HCT116 (cell line): ENCODE data around the gene NLN. TPM values are rescaled to one million over a fixed set of nuclear protein-coding genes. Genes with fewer than 3 reads are reported as not detected.
A peak's percentile ranks its signal among the peaks of the same experiment; 100 is the strongest.

Source experiments
- ATAC-seq: fragments of 200-7000 bp; cut with Tn5 transposase; 2 replicates; pipeline ENCODE4 v1.9.1; 2020; ENCODE audit warnings: mild to moderate bottlenecking, moderate library complexity
- BruUV-seq: library from RNA; stranded (reverse); fragments of 400-500 nt; replicated peaks from 2 replicates; lab custom pipeline; 2021; lab: Mats Ljungman, UMichigan
- CTCF ChIA-PET: fragments of 300-600 bp; sonication (Branson Sonifier 250); formaldehyde crosslinking; loops from one replicate; lab custom pipeline; 2021; ENCODE audit warnings: antibody characterized with exemption; lab: Charles Lee
- POLR2A ChIA-PET: fragments of 300-600, 350-600 bp; sonication (Branson Sonifier 250); formaldehyde crosslinking; loops from one replicate; lab custom pipeline; 2021; ENCODE audit warnings: antibody characterized with exemption; lab: Charles Lee
- RAD21 ChIA-PET, 2 experiments: fragments of 300-600 bp; sonication (Branson Sonifier 250); formaldehyde crosslinking; loops; one replicate each; lab custom pipeline; 2023; ENCODE audit warnings: low total read pairs in 2 of 2; ENCODE audit not compliant: uncharacterized antibody in 2 of 2, unreplicated experiment in 2 of 2, low non-redundant PET in 1 of 2; lab: Charles Lee
- DNase-seq: peaks from one replicate; pipeline ENCODE4 v3.0.0-alpha.2; 2010; ENCODE audit warnings: low read depth, low spot score
- H2AFZ ChIP-seq: fragments of 200-600 bp; shearing (Covaris generic), sonication (generic); 2 replicates; pipeline ENCODE4 v1.6.1; 2017; ENCODE audit warnings: low read depth, mixed run types, mixed read lengths, antibody characterized with exemption, low read length; ENCODE audit not compliant: poor library complexity, severe bottlenecking
- H3K27ac ChIP-seq: 2 replicates; pipeline ENCODE4 v1.5.1; 2012; ENCODE audit warnings: low read depth, low read length
- H3K27me3 ChIP-seq: fragments of 200-600 bp; sonication (generic); 2 replicates; pipeline ENCODE4 v1.6.1; 2016; ENCODE audit warnings: mixed run types, low read length, mixed read lengths; ENCODE audit not compliant: insufficient read depth
- H3K36me3 ChIP-seq, 2 experiments: fragments of 200-500 bp in 1 of 2; fragments of 200-600 bp in 1 of 2; sonication (Bioruptor generic) in 1 of 2; sonication (generic) in 1 of 2; 2 replicates each; pipeline versions ENCODE4 v1.5.1 to v1.6.1; 2014 to 2016; ENCODE audit warnings: low read length in 2 of 2, inconsistent platforms in 1 of 2, mixed read lengths in 1 of 2, mixed run types in 1 of 2; ENCODE audit not compliant: insufficient read depth in 2 of 2, control insufficient read depth in 1 of 2
- H3K4me1 ChIP-seq, 2 experiments: fragments of 200-600 bp in 1 of 2; sonication (generic) in 1 of 2; 2 replicates each; pipeline versions ENCODE4 v1.5.1 to v1.6.1; 2012 to 2017; ENCODE audit warnings: low read length in 2 of 2, inconsistent platforms in 1 of 2, mild to moderate bottlenecking in 1 of 2, mixed read lengths in 1 of 2, mixed run types in 1 of 2, moderate library complexity in 1 of 2; ENCODE audit not compliant: insufficient read depth in 2 of 2, control insufficient read depth in 1 of 2
- H3K4me2 ChIP-seq: fragments of 200-600 bp; sonication (generic); 2 replicates; pipeline ENCODE4 v1.6.1; 2017; ENCODE audit warnings: mixed run types, low read length, mixed read lengths
- H3K4me3 ChIP-seq, 2 experiments: fragments of 200-600 bp in 1 of 2; sonication (generic) in 1 of 2; replicated peaks in 1 of 2; 2 replicates each; pipeline ENCODE4 v1.5.1; 2011 to 2016; ENCODE audit warnings: low read length in 2 of 2, control low read depth in 1 of 2, low read depth in 1 of 2, mild to moderate bottlenecking in 1 of 2, mixed read lengths in 1 of 2, mixed run types in 1 of 2
- H3K79me2 ChIP-seq: fragments of 200-600 bp; sonication (generic); 2 replicates; pipeline ENCODE4 v1.6.1; 2017; ENCODE audit warnings: mild to moderate bottlenecking, mixed run types, low read length, moderate library complexity, mixed read lengths; ENCODE audit not compliant: insufficient read depth
- H3K9ac ChIP-seq: fragments of 200-600 bp; sonication (generic); 2 replicates; pipeline ENCODE4 v1.6.1; 2016; ENCODE audit warnings: low read length, mixed read lengths
- H3K9me2 ChIP-seq: fragments of 200-600 bp; sonication (generic), shearing (Covaris generic); 2 replicates; pipeline ENCODE4 v1.6.1; 2017; ENCODE audit warnings: mixed run types, mild to moderate bottlenecking, moderate library complexity; ENCODE audit not compliant: insufficient read depth
- H3K9me3 ChIP-seq, 2 experiments: fragments of 200-500 bp in 1 of 2; fragments of 200-600 bp in 1 of 2; sonication (Bioruptor generic) in 1 of 2; sonication (generic) in 1 of 2; 2 replicates each; pipeline ENCODE4 v1.6.1; 2014 to 2017; ENCODE audit warnings: low read length in 2 of 2, mixed read lengths in 2 of 2, inconsistent platforms in 1 of 2, low read depth in 1 of 2, mild to moderate bottlenecking in 1 of 2, mixed run types in 1 of 2, moderate library complexity in 1 of 2; ENCODE audit not compliant: control insufficient read depth in 1 of 2, insufficient read depth in 1 of 2
- H4K20me1 ChIP-seq: fragments of 200-600 bp; sonication (generic), shearing (Covaris generic); 2 replicates; pipeline ENCODE4 v1.6.1; 2017; ENCODE audit warnings: mixed run types, mild to moderate bottlenecking, moderate library complexity; ENCODE audit not compliant: insufficient read depth
- CBX3 ChIP-seq: IDR thresholded peaks from 2 replicates; pipeline ENCODE4 v1.6.1; 2012; ENCODE audit warnings: low read depth
- CEBPB ChIP-seq: IDR thresholded peaks from 2 replicates; pipeline ENCODE4 v1.6.1; 2012; ENCODE audit warnings: low read depth
- ELF1 ChIP-seq: IDR thresholded peaks from 2 replicates; pipeline ENCODE4 v1.6.1; 2012; ENCODE audit warnings: low read depth, borderline replicate concordance
- EZH2 ChIP-seq: fragments of 200-600 bp; sonication (generic); IDR thresholded peaks from 2 replicates; pipeline ENCODE4 v1.6.1; 2017; ENCODE audit warnings: antibody characterized with exemption, mixed run types
- EZH2phosphoT487 ChIP-seq: fragments of 200-600 bp; IDR thresholded peaks from 2 replicates; pipeline ENCODE4 v1.6.1; 2018; ENCODE audit warnings: antibody characterized with exemption, borderline replicate concordance
- FOSL1 ChIP-seq: IDR thresholded peaks from 2 replicates; pipeline ENCODE4 v1.6.1; 2012; ENCODE audit warnings: low read depth
- POLR2A ChIP-seq: IDR thresholded peaks from 2 replicates; pipeline ENCODE4 v1.7.0; 2011; ENCODE audit warnings: borderline replicate concordance; ENCODE audit not compliant: insufficient read depth, insufficient read length; ENCODE audit errors: extremely low read depth
- POLR2AphosphoS5 ChIP-seq: IDR thresholded peaks from 2 replicates; pipeline ENCODE4 v1.6.1; 2011; ENCODE audit warnings: mild to moderate bottlenecking, low read depth, low read length, moderate library complexity
- RAD21 ChIP-seq: IDR thresholded peaks from 2 replicates; pipeline ENCODE4 v1.6.1; 2012; ENCODE audit warnings: low read depth, mild to moderate bottlenecking
- SIN3A ChIP-seq: IDR thresholded peaks from 2 replicates; pipeline ENCODE4 v1.6.1; 2012; ENCODE audit warnings: low read depth
- ZFX ChIP-seq: fragments of 450-650 bp; IDR thresholded peaks from 2 replicates; pipeline ENCODE4 v1.6.1; 2017
- ZNF274 ChIP-seq: fragments of 200-500 bp; sonication (Bioruptor generic); IDR thresholded peaks from 2 replicates; pipeline ENCODE4 v1.6.1; 2014; ENCODE audit warnings: mild to moderate bottlenecking, low read depth, low read length, inconsistent platforms
- intact Hi-C: fragments of 100-400 bp; cut with micrococcal nuclease; formaldehyde crosslinking; loops from 2 replicates; pipeline ENCODE4 v1.10.0; 2022
- total RNA-seq: library from RNA; stranded (reverse); gene quantifications from one replicate; pipeline ENCODE4 v1.2.1, GENCODE V29; 2021; ENCODE audit not compliant: unreplicated experiment
- TF ChIP-seq, protein P1 (sequence below): IDR thresholded peaks from 2 replicates; pipeline ENCODE4 v1.6.1; 2012

NLN gene
- total RNA-seq, 1 experiment from 2014 or later = 67.6 TPM

DNA sequence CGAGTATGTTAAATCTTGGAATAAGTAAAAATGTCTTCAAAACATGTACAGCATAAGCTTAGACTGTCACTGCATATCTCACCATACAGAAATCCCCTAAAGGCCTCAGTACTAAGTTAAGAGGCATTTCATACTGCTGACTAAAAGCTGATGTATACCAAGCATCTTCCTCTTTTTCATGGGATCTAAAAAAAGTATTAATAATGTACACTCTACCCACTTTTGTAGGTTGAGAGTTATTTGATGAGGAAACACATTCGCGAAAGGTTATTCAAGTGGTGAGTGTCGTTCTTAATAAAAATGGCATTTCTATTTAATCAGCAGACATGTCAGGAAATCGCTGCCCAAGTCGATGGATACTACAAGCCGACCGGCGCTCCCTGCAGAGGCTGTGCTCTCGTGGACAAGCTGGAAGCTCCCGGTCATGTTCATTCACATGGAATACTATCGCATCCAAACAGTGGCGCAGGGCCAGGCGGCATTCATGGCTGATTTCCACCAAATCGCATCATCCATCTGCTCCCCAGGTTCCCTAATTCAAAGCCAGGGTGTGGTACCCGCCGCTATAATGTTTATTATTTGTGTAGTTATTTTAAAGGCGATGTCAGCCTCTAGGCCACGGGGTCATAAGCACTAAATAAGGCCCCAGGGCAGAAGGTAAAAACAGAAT is 820 bp upstream of the NLN start:
- no peaks in the 10 kb centered on the region for H3K9me3 ChIP-seq
- peak overlapping the region; percentile 86 for H3K4me2 ChIP-seq
- H3K9me2 ChIP-seq = no peaks in the 10 kb centered on the region
- H3K27ac ChIP-seq = peak overlapping the region; percentile 65; the same call in 1 of the 2 replicates
- RAD21 ChIA-PET = no interaction called here
- no peaks in the 10 kb centered on the region for H4K20me1 ChIP-seq
- DNase-seq = no peak
- peak overlapping the region; percentile 83 to 91 for H3K4me3 ChIP-seq
- H3K79me2 ChIP-seq = peaks cover 36% of the 10 kb centered on the region
- peaks cover 5 to 22% of the 10 kb centered on the region in 2 experiments; a peak in 3 of 4 replicates for H3K4me1 ChIP-seq
- H3K36me3 ChIP-seq = peaks cover 0 to 2% of the 10 kb centered on the region in 2 experiments; a peak in 1 of 4 replicates
- no peak for TF ChIP-seq POLR2AphosphoS5
- no peak for TF ChIP-seq EZH2
- no peak for TF ChIP-seq POLR2A
- TF ChIP-seq, protein P1, sequence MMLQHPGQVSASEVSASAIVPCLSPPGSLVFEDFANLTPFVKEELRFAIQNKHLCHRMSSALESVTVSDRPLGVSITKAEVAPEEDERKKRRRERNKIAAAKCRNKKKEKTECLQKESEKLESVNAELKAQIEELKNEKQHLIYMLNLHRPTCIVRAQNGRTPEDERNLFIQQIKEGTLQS = no peak
- TF ChIP-seq ZNF274 = no peak
- TF ChIP-seq EZH2phosphoT487 = no peak
- no peak for TF ChIP-seq ELF1
- no peak for TF ChIP-seq CBX3
- TF ChIP-seq SIN3A = no peak
- TF ChIP-seq CEBPB = no peak
- TF ChIP-seq RAD21 = no peak
- no peak for TF ChIP-seq ZFX
- TF ChIP-seq FOSL1 = no peak
- no peaks in the 10 kb centered on the region for H3K27me3 ChIP-seq
- H3K9ac ChIP-seq = peak overlapping the region; percentile 90
- intact Hi-C loops = loop anchor here (5.0 kb wide), 2 partner anchors 206 to 486 kb away; partner anchors contain the start of gene ERBIN
- H2AFZ ChIP-seq = peak overlapping the region; percentile 84
- ATAC-seq = peak; percentile 13
- POLR2A ChIA-PET = no interaction called here
- BruUV-seq = no TSS peak
- CTCF ChIA-PET = no interaction called here
